ENCODE measurements around the gene EIF2A.

- no peak for TF ChIP-seq POLR2AphosphoS5 (IDR thresholded peaks at IDR 0.05; ENCODE audit: low read depth)
- TF ChIP-seq CTCF (IDR thresholded peaks at IDR 0.05; ENCODE audit: insufficient read depth, low read length) = no peak
- TF ChIP-seq REST (IDR thresholded peaks at IDR 0.05; ENCODE audit: insufficient replicate concordance, low read depth) = no peak
- TF ChIP-seq GABPA (IDR thresholded peaks at IDR 0.05; ENCODE audit: low read depth) = no peak
Observed at GRCh38 chr3:150544726-150545125, 1.9 kb upstream of the EIF2A start.
